A549 (cell line): Measurements from ENCODE around the gene MAP3K4.

Experiments
- EP300 ChIP-seq, 2 experiments: fragments of >200 bp; sonication (Bioruptor Twin); formaldehyde crosslinking; IDR thresholded peaks; 2 replicates in 1 of 2; 3 replicates in 1 of 2; pipeline ENCODE4 v1.6.1; 2016 to 2017
- KDM1A ChIP-seq: fragments of 200-600 bp; sonication (generic); IDR thresholded peaks from 2 replicates; pipeline ENCODE4 v1.6.1; 2016; ENCODE audit warnings: low read depth, mild to moderate bottlenecking
- KDM5A ChIP-seq: fragments of 200-600 bp; sonication (generic); IDR thresholded peaks from 2 replicates; pipeline ENCODE4 v1.6.1; 2016; ENCODE audit warnings: antibody characterized with exemption, mild to moderate bottlenecking
- MAFK ChIP-seq: fragments of 450-650 bp; IDR thresholded peaks from 2 replicates; pipeline ENCODE4 v1.6.1; 2014; ENCODE audit not compliant: partially characterized antibody
- MYC ChIP-seq: IDR thresholded peaks from 2 replicates; pipeline ENCODE4 v1.6.1; 2012; ENCODE audit warnings: mild to moderate bottlenecking, inconsistent platforms, low read length, improper control_type of control experiment, borderline replicate concordance
- NR3C1 ChIP-seq: fragments of >200 bp; sonication (Bioruptor Twin); formaldehyde crosslinking; IDR thresholded peaks from 3 replicates; pipeline ENCODE4 v1.6.1; 2017
- POLR2A ChIP-seq: IDR thresholded peaks from 2 replicates; pipeline ENCODE4 v1.6.1; 2012; ENCODE audit warnings: mild to moderate bottlenecking, low read length
- RFX5 ChIP-seq: fragments of 450-650 bp; IDR thresholded peaks from 2 replicates; pipeline ENCODE4 v1.7.1; 2014; ENCODE audit warnings: antibody characterized with exemption, mild to moderate bottlenecking, moderate library complexity
- SMC3 ChIP-seq: fragments of >200 bp; sonication (Bioruptor Twin); formaldehyde crosslinking; IDR thresholded peaks from 3 replicates; pipeline ENCODE4 v1.6.1; 2018; ENCODE audit warnings: inconsistent platforms
- TF ChIP-seq, protein P1 (sequence below): fragments of >200 bp; sonication (Bioruptor Twin); formaldehyde crosslinking; IDR thresholded peaks from 3 replicates; pipeline ENCODE4 v1.5.1; 2016
- TF ChIP-seq, protein P2 (sequence below): fragments of >200 bp; sonication (Bioruptor Twin); formaldehyde crosslinking; IDR thresholded peaks from 2 replicates; pipeline ENCODE4 v1.6.1; 2016
- TF ChIP-seq, protein P3 (sequence below): IDR thresholded peaks from 2 replicates; pipeline ENCODE4 v1.6.1; 2012

DNA sequence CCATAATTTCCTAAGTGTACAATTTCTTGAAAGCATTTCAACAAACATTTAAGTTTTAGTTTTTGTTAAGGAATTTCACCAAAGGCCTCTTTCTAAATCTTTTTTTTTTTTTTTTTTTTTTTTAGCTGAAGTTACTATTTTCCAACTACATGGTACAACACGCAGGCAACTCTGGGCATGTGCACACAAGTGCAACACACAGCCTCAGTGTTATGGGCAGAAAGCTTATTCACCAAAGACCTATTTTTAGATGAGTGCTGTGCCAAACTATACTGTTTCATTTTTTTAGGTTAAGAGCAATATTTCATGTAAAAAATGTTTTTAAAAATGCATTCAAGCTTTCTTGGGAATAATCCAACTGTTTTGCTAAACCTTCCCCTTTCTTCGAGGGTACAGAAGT, 42.0 kb upstream of the MAP3K4 start:
- TF ChIP-seq, protein P1, sequence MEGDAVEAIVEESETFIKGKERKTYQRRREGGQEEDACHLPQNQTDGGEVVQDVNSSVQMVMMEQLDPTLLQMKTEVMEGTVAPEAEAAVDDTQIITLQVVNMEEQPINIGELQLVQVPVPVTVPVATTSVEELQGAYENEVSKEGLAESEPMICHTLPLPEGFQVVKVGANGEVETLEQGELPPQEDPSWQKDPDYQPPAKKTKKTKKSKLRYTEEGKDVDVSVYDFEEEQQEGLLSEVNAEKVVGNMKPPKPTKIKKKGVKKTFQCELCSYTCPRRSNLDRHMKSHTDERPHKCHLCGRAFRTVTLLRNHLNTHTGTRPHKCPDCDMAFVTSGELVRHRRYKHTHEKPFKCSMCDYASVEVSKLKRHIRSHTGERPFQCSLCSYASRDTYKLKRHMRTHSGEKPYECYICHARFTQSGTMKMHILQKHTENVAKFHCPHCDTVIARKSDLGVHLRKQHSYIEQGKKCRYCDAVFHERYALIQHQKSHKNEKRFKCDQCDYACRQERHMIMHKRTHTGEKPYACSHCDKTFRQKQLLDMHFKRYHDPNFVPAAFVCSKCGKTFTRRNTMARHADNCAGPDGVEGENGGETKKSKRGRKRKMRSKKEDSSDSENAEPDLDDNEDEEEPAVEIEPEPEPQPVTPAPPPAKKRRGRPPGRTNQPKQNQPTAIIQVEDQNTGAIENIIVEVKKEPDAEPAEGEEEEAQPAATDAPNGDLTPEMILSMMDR = no peak
- TF ChIP-seq, protein P2, sequence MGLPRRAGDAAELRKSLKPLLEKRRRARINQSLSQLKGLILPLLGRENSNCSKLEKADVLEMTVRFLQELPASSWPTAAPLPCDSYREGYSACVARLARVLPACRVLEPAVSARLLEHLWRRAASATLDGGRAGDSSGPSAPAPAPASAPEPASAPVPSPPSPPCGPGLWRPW = no peak
- TF ChIP-seq KDM1A (no peak), POLR2A (no peak), RFX5 (no peak), EP300 (IDR thresholded peaks at IDR 0.05) (no peak), MAFK (no peak), NR3C1 (no peak), KDM5A (no peak), SMC3 (no peak), MYC (no peak)
- TF ChIP-seq, protein P3, sequence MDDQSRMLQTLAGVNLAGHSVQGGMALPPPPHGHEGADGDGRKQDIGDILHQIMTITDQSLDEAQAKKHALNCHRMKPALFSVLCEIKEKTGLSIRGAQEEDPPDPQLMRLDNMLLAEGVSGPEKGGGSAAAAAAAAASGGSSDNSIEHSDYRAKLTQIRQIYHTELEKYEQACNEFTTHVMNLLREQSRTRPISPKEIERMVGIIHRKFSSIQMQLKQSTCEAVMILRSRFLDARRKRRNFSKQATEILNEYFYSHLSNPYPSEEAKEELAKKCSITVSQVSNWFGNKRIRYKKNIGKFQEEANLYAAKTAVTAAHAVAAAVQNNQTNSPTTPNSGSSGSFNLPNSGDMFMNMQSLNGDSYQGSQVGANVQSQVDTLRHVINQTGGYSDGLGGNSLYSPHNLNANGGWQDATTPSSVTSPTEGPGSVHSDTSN = no peak
